CD8-positive, alpha-beta memory T cell (primary cell): ENCODE results near the gene PRCP. TPM values are rescaled to one million over a fixed set of nuclear protein-coding genes. Genes with fewer than 3 reads are reported as not detected.
A peak's percentile ranks its signal among the peaks of the same experiment; 100 is the strongest.

Experiments
- CTCF ChIA-PET: fragments of 350-600 bp; sonication (Branson Sonifier 250); formaldehyde crosslinking; loops from one replicate; lab custom pipeline; 2021; ENCODE audit warnings: antibody characterized with exemption; lab: Charles Lee
- POLR2A ChIA-PET: fragments of 350-600 bp; sonication (Branson Sonifier 250); formaldehyde crosslinking; loops from one replicate; lab custom pipeline; 2021; ENCODE audit warnings: antibody characterized with exemption; lab: Charles Lee
- DNase-seq, 5 donors: peaks; one replicate each; pipeline versions ENCODE4 v3.0.0 to v3.0.0-alpha.2; 2020 to 2022; ENCODE audit warnings: mixed read lengths in 1 of 5
- H3K27ac ChIP-seq: one replicate; pipeline ENCODE4 v1.7.0; 2013; ENCODE audit warnings: low read depth, mild to moderate bottlenecking, low read length, moderate library complexity
- H3K27me3 ChIP-seq: 2 replicates; pipeline ENCODE4 v1.7.0; 2013; ENCODE audit warnings: low read length, mild to moderate bottlenecking; ENCODE audit not compliant: insufficient read depth, poor library complexity, severe bottlenecking
- H3K36me3 ChIP-seq: 2 replicates; pipeline ENCODE4 v1.7.0; 2013; ENCODE audit warnings: mild to moderate bottlenecking, low read length, moderate library complexity; ENCODE audit not compliant: insufficient read depth
- H3K4me1 ChIP-seq: 2 replicates; pipeline ENCODE4 v1.7.0; 2013; ENCODE audit warnings: mild to moderate bottlenecking, low read length, moderate library complexity; ENCODE audit not compliant: insufficient read depth
- H3K4me3 ChIP-seq: 2 replicates; pipeline ENCODE4 v1.7.0; 2013; ENCODE audit warnings: mild to moderate bottlenecking, low read length
- H3K9me3 ChIP-seq: 2 replicates; pipeline ENCODE4 v1.7.0; 2013; ENCODE audit warnings: mild to moderate bottlenecking, low read length
- H3K27ac Mint-ChIP-seq, 8 donors: one replicate each; pipeline ENCODE4 v1.8.0; 2020 to 2021; ENCODE audit warnings: mixed read lengths in 8 of 8, mild to moderate bottlenecking in 6 of 8, inconsistent platforms in 3 of 8, moderate library complexity in 3 of 8
- H3K27me3 Mint-ChIP-seq, 2 donors: one replicate each; pipeline ENCODE4 v1.8.0; 2020 to 2021; ENCODE audit warnings: mixed read lengths in 2 of 2, mild to moderate bottlenecking in 1 of 2, moderate library complexity in 1 of 2
- H3K36me3 Mint-ChIP-seq, 3 donors: one replicate each; pipeline ENCODE4 v1.8.0; 2020 to 2021; ENCODE audit warnings: mixed read lengths in 3 of 3, inconsistent platforms in 1 of 3, mild to moderate bottlenecking in 1 of 3
- H3K4me1 Mint-ChIP-seq, 3 donors: one replicate each; pipeline ENCODE4 v1.8.0; 2020 to 2021; ENCODE audit warnings: mixed read lengths in 3 of 3, inconsistent platforms in 1 of 3, mild to moderate bottlenecking in 1 of 3
- H3K4me3 Mint-ChIP-seq, 7 donors: one replicate each; pipeline ENCODE4 v1.8.0; 2020 to 2021; ENCODE audit warnings: mixed read lengths in 7 of 7, mild to moderate bottlenecking in 6 of 7, moderate library complexity in 4 of 7, inconsistent platforms in 2 of 7
- H3K9me3 Mint-ChIP-seq, 5 donors: one replicate each; pipeline ENCODE4 v1.8.0; 2020 to 2022; ENCODE audit warnings: mixed read lengths in 5 of 5, mild to moderate bottlenecking in 3 of 5, moderate library complexity in 2 of 5, inconsistent platforms in 1 of 5
- polyA plus RNA-seq: library from polyadenylated mRNA; unstranded; fragments of 300-500 nt; fragmentation: Illumina TruSeq; gene quantifications from one replicate; pipeline ENCODE4 v1.2.3, GENCODE V29; 2021
- total RNA-seq, 2 experiments: library from RNA; stranded (reverse); gene quantifications; one replicate each; pipeline ENCODE4 v1.2.3, GENCODE V29; 2021

The PRCP gene
- total and polyA plus RNA-seq, 3 experiments from 2014 or later, result 26.5 to 37.1 (median 27.1) TPM

GRCh38 chr11:82939456-82939855, 39.2 kb upstream of the PRCP start:
- DNase-seq, result no peak
- H3K27me3 ChIP-seq, result no peaks in the 10 kb centered on the region
- peaks cover 0 to 3% (median 0%) of the 10 kb centered on the region in 5 donors for H3K9me3 Mint-ChIP-seq
- H3K4me1 ChIP-seq, result no peaks in the 10 kb centered on the region
- H3K27me3 Mint-ChIP-seq, result no peaks in the 10 kb centered on the region
- H3K4me3 Mint-ChIP-seq, result no peak overlapping the region
- H3K27ac ChIP-seq, result no peak overlapping the region
- H3K36me3 Mint-ChIP-seq, result peaks cover 0 to 27% (median 1%) of the 10 kb centered on the region in 3 donors
- H3K36me3 ChIP-seq, result no peaks in the 10 kb centered on the region
- ChIA-PET CTCF (interaction anchor here (1.4 kb wide), 1 partner anchor 16 kb away, joined by 3 read pairs; no protein-coding TSS in a partner anchor), POLR2A (no interaction called here)
- H3K27ac Mint-ChIP-seq, result no peak overlapping the region
- peaks cover 2 to 16% (median 5%) of the 10 kb centered on the region in 3 donors for H3K4me1 Mint-ChIP-seq
- H3K9me3 ChIP-seq, result no peaks in the 10 kb centered on the region
- no peak overlapping the region for H3K4me3 ChIP-seq

GRCh38 chr11:82937554-82937953, 37.3 kb upstream of the PRCP start:
- H3K4me1 Mint-ChIP-seq, result peaks cover 5 to 22% (median 14%) of the 10 kb centered on the region in 3 donors
- DNase-seq, result no peak
- peaks cover 0 to 3% (median 0%) of the 10 kb centered on the region in 5 donors for H3K9me3 Mint-ChIP-seq
- Histone ChIP-seq H3K36me3 (no peaks in the 10 kb centered on the region), H3K27ac (no peak overlapping the region), H3K27me3 (no peaks in the 10 kb centered on the region), H3K9me3 (no peaks in the 10 kb centered on the region), H3K4me1 (peaks cover 9% of the 10 kb centered on the region), H3K4me3 (no peak overlapping the region)
- CTCF ChIA-PET, result no interaction called here
- H3K27ac Mint-ChIP-seq, result no peak overlapping the region
- H3K36me3 Mint-ChIP-seq, result peaks cover 0 to 23% (median 0%) of the 10 kb centered on the region in 3 donors
- POLR2A ChIA-PET, result interaction anchor here (0.6 kb wide), 1 partner anchor 23 kb away, joined by 3 read pairs; no protein-coding TSS in a partner anchor
- H3K4me3 Mint-ChIP-seq, result no peak overlapping the region
- no peaks in the 10 kb centered on the region for H3K27me3 Mint-ChIP-seq

- Mint-ChIP-seq H3K27me3 (no peaks in the 10 kb centered on the region), H3K27ac (no peak overlapping the region), H3K36me3 (peaks cover 0 to 12% (median 0%) of the 10 kb centered on the region in 3 donors), H3K4me3 (no peak overlapping the region), H3K4me1 (peaks cover 13 to 30% (median 19%) of the 10 kb centered on the region in 3 donors), H3K9me3 (peaks cover 0 to 3% (median 0%) of the 10 kb centered on the region in 5 donors)
- no peaks in the 10 kb centered on the region for H3K9me3 ChIP-seq
- H3K4me3 ChIP-seq, result no peak overlapping the region
- no peak overlapping the region for H3K27ac ChIP-seq
- peaks cover 20% of the 10 kb centered on the region for H3K4me1 ChIP-seq
- ChIA-PET POLR2A (no interaction called here), CTCF (no interaction called here)
- H3K27me3 ChIP-seq, result no peaks in the 10 kb centered on the region
- no peaks in the 10 kb centered on the region for H3K36me3 ChIP-seq
- DNase-seq, result no peak
Observed at GRCh38 chr11:82936261-82936660, 36.0 kb upstream of the PRCP start.

- peaks cover 20% of the 10 kb centered on the region for H3K4me1 ChIP-seq
- Mint-ChIP-seq H3K36me3 (no peaks in the 10 kb centered on the region), H3K9me3 (no peaks in the 10 kb centered on the region), H3K27ac (peak overlapping the region in 2 of 8 donors; percentile 5 to 34), H3K4me1 (peaks cover 11 to 28% (median 26%) of the 10 kb centered on the region in 3 donors), H3K27me3 (no peaks in the 10 kb centered on the region), H3K4me3 (no peak overlapping the region)
- no peaks in the 10 kb centered on the region for H3K27me3 ChIP-seq
- no peak for DNase-seq
- ChIA-PET POLR2A (no interaction called here), CTCF (interaction anchor here (1.4 kb wide), 1 partner anchor 65 kb away, joined by 3 read pairs; no protein-coding TSS in a partner anchor)
- H3K36me3 ChIP-seq, result no peaks in the 10 kb centered on the region
- no peaks in the 10 kb centered on the region for H3K9me3 ChIP-seq
- H3K4me3 ChIP-seq, result no peak overlapping the region
- H3K27ac ChIP-seq, result no peak overlapping the region
Observed at GRCh38 chr11:82932564-82932963, 32.3 kb upstream of the PRCP start.

- H3K4me1 Mint-ChIP-seq, result peaks cover 16 to 35% (median 27%) of the 10 kb centered on the region in 3 donors
- H3K27ac Mint-ChIP-seq, result no peak overlapping the region
- H3K27ac ChIP-seq, result no peak overlapping the region
- H3K27me3 Mint-ChIP-seq, result no peaks in the 10 kb centered on the region
- no peak overlapping the region for H3K4me3 Mint-ChIP-seq
- no peaks in the 10 kb centered on the region for H3K36me3 Mint-ChIP-seq
- no peak for DNase-seq
- no peaks in the 10 kb centered on the region for H3K36me3 ChIP-seq
- H3K27me3 ChIP-seq, result no peaks in the 10 kb centered on the region
- ChIA-PET CTCF (interaction anchor here (1.0 to 2.0 kb wide), 6 partner anchors 12 to 132 kb away, joined by 3 to 5 read pairs (median 4); no protein-coding TSS in a partner anchor), POLR2A (interaction anchor here (0.6 to 0.9 kb wide), 3 partner anchors 30 to 674 kb away, joined by 3 to 7 read pairs (median 6); no protein-coding TSS in a partner anchor)
- no peaks in the 10 kb centered on the region for H3K9me3 ChIP-seq
- no peak overlapping the region for H3K4me3 ChIP-seq
- peaks cover 22% of the 10 kb centered on the region for H3K4me1 ChIP-seq
- no peaks in the 10 kb centered on the region for H3K9me3 Mint-ChIP-seq
Observed at GRCh38 chr11:82930734-82931133, 30.5 kb upstream of the PRCP start.

- Histone ChIP-seq H3K36me3 (no peaks in the 10 kb centered on the region), H3K9me3 (no peaks in the 10 kb centered on the region), H3K4me1 (peaks cover 22% of the 10 kb centered on the region), H3K4me3 (no peak overlapping the region), H3K27ac (no peak overlapping the region), H3K27me3 (no peaks in the 10 kb centered on the region)
- H3K27me3 Mint-ChIP-seq, result no peaks in the 10 kb centered on the region
- H3K4me3 Mint-ChIP-seq, result no peak overlapping the region
- POLR2A ChIA-PET, result interaction anchor here (0.9 to 1.4 kb wide), 2 partner anchors 26 to 30 kb away, joined by 3 read pairs; no protein-coding TSS in a partner anchor
- H3K36me3 Mint-ChIP-seq, result no peaks in the 10 kb centered on the region
- peaks cover 16 to 35% (median 27%) of the 10 kb centered on the region in 3 donors for H3K4me1 Mint-ChIP-seq
- H3K9me3 Mint-ChIP-seq, result no peaks in the 10 kb centered on the region
- CTCF ChIA-PET, result interaction anchor here (1.0 to 2.0 kb wide), 5 partner anchors 13 to 133 kb away, joined by 3 to 5 read pairs (median 4); no protein-coding TSS in a partner anchor
- no peak overlapping the region for H3K27ac Mint-ChIP-seq
- DNase-seq, result no peak
Observed at GRCh38 chr11:82930229-82930628, 30.0 kb upstream of the PRCP start.

- H3K4me1 ChIP-seq, result peaks cover 22% of the 10 kb centered on the region
- Mint-ChIP-seq H3K4me3 (no peak overlapping the region), H3K9me3 (no peaks in the 10 kb centered on the region), H3K4me1 (peaks cover 16 to 35% (median 27%) of the 10 kb centered on the region in 3 donors), H3K36me3 (no peaks in the 10 kb centered on the region), H3K27me3 (no peaks in the 10 kb centered on the region), H3K27ac (no peak overlapping the region)
- CTCF ChIA-PET, result interaction anchor here (0.9 to 2.0 kb wide), 3 partner anchors 14 to 62 kb away, joined by 4 to 5 read pairs (median 4); no protein-coding TSS in a partner anchor
- H3K36me3 ChIP-seq, result no peaks in the 10 kb centered on the region
- H3K4me3 ChIP-seq, result no peak overlapping the region
- H3K9me3 ChIP-seq, result no peaks in the 10 kb centered on the region
- no peak overlapping the region for H3K27ac ChIP-seq
- POLR2A ChIA-PET, result interaction anchor here (1.4 kb wide), 1 partner anchor 27 kb away, joined by 3 read pairs; no protein-coding TSS in a partner anchor
- no peak for DNase-seq
- no peaks in the 10 kb centered on the region for H3K27me3 ChIP-seq
Observed at GRCh38 chr11:82929121-82929520, 28.9 kb upstream of the PRCP start.

GRCh38 chr11:82927264-82927880, 27.1 kb upstream of the PRCP start:
- Histone ChIP-seq H3K4me1 (peaks cover 12% of the 10 kb centered on the region), H3K36me3 (no peaks in the 10 kb centered on the region), H3K9me3 (no peaks in the 10 kb centered on the region), H3K27ac (no peak overlapping the region), H3K4me3 (no peak overlapping the region), H3K27me3 (no peaks in the 10 kb centered on the region)
- H3K4me1 Mint-ChIP-seq, result peaks cover 20 to 28% (median 27%) of the 10 kb centered on the region in 3 donors
- no peaks in the 10 kb centered on the region for H3K27me3 Mint-ChIP-seq
- peak in 3 of 5 donors; percentile 49 to 66 (median 55) for DNase-seq
- no peaks in the 10 kb centered on the region for H3K9me3 Mint-ChIP-seq
- ChIA-PET POLR2A (interaction anchor here (1.5 to 2.0 kb wide), 2 partner anchors 33 to 44 kb away, joined by 3 to 6 read pairs; no protein-coding TSS in a partner anchor), CTCF (interaction anchor here (1.0 to 1.3 kb wide), 5 partner anchors 17 to 60 kb away, joined by 3 to 10 read pairs (median 4); no protein-coding TSS in a partner anchor)
- H3K27ac Mint-ChIP-seq, result peak overlapping the region in 5 of 8 donors; percentile 4 to 78 (median 20)
- H3K4me3 Mint-ChIP-seq, result no peak overlapping the region
- H3K36me3 Mint-ChIP-seq, result no peaks in the 10 kb centered on the region
